ENCODE measurements around the gene AQP5.

Gene AQP5

DNA sequence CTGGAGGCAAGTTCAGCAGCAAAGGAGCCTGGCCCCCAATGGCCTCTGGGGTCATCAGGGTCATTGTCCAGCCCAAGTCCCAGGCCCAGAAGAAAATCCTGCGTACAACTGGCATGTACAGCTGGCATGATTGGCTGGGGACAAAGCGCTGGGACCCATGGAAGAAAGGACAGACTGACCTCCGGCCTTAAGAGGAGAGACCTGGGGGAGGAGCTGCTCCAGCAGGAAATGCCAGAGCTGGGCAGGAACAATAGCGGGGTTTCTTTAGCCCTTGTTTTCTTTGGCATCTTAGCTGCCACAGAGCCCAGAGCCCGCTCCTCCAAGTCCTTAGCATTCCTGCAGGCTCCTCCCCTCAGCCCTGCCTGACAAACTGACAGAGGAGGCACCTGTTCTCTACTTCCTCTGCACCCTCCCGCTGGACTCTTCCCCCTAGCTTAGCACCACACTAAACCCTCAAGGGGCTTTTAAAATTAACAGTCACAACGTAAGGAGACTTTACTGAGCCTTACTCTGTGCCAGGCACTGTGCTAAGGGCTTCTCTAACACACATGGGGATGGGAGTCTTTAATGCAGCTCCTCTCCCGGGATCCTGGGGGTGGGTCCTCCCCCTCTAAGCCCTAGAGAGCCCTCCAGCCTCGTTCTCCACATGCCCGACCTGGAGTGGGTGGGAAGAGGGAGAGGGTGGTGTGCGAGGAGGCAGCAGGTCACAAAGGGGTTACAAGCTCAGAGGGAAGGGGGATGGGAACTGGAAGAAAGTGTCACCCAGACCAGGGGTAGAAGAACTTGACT lies 1.8 kb upstream of the AQP5 start:
- intact Hi-C loops (cut with DNase I): loop anchor here (5.0 to 10.0 kb wide), 2 partner anchors 53 to 215 kb away; no protein-coding TSS in a partner anchor

DNA sequence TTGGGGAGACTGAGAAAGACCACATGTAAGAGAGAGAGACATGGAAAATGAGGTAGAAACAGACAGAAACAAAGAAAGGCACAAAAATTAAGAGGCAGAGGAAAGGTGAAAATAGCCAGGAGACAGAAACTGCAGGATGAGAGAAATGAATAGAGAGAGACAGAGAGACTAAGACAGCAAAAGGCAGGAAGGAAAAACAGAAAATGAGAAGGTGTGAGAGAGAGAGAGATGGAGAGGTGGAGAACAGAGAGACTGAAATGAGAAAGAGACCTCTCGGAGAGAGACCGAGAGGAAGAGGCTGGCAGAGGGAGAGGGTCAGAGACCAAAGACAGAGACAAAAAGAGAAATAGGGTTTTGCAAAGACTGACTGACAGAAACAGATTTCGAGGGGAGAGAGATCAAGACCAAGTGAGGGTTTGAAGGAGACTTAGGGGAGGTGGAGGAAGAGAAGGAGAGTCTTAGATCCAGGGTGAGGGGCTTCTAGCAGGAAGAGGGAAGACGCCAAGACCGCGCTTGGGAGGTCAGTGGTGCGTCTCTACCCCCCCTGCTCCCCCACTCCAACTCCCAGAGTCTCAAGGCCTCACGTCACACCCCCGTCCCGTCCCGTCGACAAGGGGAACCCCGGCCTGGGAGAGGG lies 1.1 kb upstream of the AQP5 start:
- no peak for DNase-seq
- intact Hi-C loops (cut with DNase I): loop anchor here (5.0 to 10.0 kb wide), 2 partner anchors 53 to 214 kb away; no protein-coding TSS in a partner anchor

More for the DNA sequence above, 1.8 kb upstream of the AQP5 start:
- DNase-seq: no peak

DNA sequence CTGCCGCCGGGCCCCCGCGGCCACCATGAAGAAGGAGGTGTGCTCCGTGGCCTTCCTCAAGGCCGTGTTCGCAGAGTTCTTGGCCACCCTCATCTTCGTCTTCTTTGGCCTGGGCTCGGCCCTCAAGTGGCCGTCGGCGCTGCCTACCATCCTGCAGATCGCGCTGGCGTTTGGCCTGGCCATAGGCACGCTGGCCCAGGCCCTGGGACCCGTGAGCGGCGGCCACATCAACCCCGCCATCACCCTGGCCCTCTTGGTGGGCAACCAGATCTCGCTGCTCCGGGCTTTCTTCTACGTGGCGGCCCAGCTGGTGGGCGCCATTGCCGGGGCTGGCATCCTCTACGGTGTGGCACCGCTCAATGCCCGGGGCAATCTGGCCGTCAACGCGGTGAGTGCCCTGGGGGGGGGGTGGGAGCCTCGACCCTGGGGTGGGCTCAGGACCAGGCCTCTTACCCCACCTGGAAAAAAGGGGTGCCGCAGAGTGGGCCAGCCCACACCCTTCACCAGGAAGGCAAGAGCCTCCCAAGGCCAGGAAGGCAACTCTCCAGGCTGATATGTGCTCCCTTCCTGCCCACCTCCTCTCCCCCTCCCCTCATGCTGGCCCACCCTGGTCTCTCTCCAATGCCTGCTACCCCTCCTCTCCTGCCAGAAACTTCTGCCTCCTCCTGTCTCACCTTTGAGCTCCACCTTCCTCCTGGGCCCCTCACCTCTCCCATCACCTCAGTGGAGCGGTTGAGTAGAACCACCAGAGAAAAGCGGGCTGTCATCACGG lies 507 bp downstream of the AQP5 start:
- intact Hi-C loops (cut with DNase I): loop anchor here (5.0 to 10.0 kb wide), 2 partner anchors 55 to 213 kb away; no protein-coding TSS in a partner anchor
- no peak for DNase-seq

DNA sequence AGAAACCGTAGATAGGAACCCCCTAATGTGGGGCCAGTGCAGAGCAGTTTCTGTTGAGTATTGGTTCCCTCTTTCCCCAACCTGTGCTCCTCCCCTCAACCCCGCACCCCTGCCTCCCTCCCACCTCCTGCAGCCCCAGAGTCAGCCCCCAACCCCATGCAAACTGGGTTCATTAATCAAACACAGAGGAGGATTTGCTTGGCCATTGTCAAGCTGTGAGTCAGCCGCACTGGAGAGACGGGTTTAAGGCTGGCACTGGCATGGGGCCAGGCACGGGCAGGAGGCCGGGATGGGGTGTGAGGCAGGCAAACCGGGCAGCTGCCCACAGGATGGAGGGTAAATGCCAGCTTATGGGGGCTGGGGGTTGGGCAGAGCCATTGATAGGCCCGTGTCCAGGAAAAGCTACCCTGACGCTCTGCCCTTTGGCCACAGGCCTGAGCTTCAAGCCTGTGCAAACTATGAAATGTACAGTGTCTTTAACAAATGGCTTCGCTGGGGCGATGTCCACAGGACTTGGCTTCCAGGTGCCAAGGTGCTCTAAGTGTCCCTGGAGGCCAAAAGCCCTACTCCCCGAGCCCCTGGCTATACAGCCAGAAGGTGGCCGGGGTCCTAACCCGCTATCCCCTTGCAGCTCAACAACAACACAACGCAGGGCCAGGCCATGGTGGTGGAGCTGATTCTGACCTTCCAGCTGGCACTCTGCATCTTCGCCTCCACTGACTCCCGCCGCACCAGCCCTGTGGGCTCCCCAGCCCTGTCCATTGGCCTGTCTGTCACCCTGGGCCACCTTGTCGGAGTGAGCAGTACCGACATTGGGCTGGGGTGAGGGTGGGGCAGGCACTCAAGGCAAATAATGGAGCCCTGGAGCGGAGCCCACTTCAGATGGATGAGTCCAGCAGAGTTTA lies 1.4 kb downstream of the AQP5 start:
- intact Hi-C loops (cut with DNase I): loop anchor here (5.0 to 10.0 kb wide), 2 partner anchors 56 to 212 kb away; no protein-coding TSS in a partner anchor

DNA sequence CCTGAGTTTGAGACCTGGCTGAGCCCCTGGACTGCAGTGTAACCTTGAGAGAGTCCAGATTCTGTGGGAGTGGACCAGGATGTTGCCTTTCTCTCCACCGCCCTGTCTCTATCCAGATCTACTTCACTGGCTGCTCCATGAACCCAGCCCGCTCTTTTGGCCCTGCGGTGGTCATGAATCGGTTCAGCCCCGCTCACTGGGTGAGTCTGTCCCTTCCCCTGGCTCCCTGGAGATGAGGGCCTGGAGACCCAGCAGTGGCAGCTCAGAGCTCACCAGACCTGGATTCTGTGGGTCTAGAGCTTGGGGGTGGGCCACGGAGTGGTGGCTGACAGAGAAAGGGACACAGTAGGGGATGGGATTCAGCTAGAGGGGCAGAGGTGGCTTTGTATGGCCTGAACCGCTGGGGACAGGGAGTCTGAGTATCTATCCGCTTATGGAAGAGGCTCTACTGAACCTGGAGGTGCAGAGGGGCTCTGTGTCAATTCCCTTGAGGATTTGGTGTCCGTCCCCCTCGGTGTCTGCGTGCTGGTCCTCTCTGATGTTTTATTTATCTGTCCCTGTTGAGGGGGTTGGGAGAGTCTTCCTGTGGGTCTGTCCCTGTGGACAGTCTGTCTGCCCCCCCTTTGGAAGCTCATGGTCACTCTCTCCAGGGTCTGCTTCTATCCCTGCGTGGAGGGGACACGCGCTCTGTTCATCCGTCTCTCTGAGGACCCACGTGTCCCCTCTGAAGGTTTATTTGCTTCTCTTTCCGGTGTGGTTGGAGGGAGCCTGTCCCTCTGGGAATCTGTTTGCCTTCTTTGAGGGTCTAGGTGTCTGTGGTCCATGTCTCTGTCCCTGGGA lies 2.5 kb downstream of the AQP5 start:
- DNase-seq: no peak
- intact Hi-C loops (cut with DNase I): loop anchor here (5.0 to 10.0 kb wide), 2 partner anchors 57 to 211 kb away; no protein-coding TSS in a partner anchor

More for the DNA sequence above, 1.4 kb downstream of the AQP5 start:
- DNase-seq: peak in 30 of 42 donors; percentile 32 to 88 (median 60)

DNA sequence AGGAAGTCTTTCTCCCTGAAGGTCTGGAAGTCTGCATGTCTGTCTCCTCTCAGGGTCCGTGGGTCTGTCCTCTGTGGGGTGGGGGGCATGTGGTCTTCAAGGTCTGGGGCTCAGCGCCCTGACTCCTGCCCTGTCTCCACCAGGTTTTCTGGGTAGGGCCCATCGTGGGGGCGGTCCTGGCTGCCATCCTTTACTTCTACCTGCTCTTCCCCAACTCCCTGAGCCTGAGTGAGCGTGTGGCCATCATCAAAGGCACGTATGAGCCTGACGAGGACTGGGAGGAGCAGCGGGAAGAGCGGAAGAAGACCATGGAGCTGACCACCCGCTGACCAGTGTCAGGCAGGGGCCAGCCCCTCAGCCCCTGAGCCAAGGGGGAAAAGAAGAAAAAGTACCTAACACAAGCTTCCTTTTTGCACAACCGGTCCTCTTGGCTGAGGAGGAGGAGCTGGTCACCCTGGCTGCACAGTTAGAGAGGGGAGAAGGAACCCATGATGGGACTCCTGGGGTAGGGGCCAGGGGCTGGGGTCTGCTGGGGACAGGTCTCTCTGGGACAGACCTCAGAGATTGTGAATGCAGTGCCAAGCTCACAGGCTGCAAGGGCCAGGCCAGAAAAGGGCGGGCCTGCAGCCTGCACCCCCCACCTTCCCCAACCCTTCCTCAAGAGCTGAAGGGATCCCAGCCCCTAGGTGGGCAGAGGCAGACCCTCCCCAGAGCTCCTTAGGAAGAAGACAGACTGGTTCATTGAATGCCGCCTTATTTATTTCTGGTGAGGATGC lies 3.4 kb downstream of the AQP5 start:
- DNase-seq: peak in 1 of 42 donors; percentile 7
- intact Hi-C loops (cut with DNase I): loop anchor here (5.0 to 10.0 kb wide), 3 partner anchors 58 to 210 kb away; no protein-coding TSS in a partner anchor

DNA sequence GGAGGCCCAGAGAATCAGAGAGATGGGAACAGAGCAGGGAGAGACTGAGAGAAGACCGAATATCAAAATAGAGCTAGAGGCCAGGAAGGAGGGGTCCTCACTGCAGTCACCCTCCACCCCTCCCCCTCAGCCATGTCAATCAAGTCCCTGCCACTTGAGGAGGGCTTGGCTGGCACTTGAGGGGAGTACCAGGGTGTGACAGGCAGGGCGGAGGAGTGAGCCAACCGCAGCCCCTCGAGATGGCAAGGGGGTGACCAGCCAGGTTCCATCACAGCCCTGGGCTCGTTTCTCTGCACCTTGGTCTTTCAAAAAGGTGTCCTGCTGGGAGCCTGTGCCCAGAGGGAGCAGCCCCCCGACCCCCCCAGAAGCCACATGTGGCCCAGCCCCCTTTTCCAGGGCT lies 4.2 kb downstream of the AQP5 start:
- intact Hi-C loops (cut with DNase I): loop anchor here (2.0 to 10.0 kb wide), 4 partner anchors 91 to 209 kb away; partner anchors contain the start of gene ASIC1
- peak in 1 of 42 donors; percentile 19 for DNase-seq

DNA sequence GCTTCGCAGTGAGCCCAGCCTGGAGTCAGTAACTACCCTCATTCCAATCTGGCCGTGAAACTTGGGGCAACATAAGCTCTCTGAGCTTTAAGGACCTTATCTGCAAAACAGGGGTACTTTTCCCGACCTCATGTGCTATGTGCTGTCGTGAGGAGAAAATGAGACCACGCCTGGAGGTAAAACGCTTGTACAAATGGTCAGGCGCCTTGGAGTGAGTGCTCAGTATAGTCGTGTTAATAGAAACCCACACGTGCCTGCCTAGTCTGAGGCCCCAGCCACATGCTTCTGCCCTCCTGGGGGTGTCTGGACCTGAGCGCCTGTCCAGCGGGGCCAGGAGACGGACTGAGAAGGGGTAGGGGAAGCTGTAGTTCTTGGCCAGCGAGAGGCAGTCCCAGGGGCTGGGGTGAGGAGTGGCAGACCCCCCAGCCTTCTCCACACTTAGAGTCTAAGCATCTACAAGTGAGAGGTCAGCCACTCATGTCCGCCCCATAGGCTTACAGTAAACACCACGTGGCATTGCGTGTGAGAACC lies 4.9 kb downstream of the AQP5 start:
- DNase-seq: peak in 1 of 42 donors; percentile 30
- intact Hi-C loops (cut with DNase I): loop anchor here (2.0 to 10.0 kb wide), 4 partner anchors 90 to 208 kb away; partner anchors contain the start of gene ASIC1

DNA sequence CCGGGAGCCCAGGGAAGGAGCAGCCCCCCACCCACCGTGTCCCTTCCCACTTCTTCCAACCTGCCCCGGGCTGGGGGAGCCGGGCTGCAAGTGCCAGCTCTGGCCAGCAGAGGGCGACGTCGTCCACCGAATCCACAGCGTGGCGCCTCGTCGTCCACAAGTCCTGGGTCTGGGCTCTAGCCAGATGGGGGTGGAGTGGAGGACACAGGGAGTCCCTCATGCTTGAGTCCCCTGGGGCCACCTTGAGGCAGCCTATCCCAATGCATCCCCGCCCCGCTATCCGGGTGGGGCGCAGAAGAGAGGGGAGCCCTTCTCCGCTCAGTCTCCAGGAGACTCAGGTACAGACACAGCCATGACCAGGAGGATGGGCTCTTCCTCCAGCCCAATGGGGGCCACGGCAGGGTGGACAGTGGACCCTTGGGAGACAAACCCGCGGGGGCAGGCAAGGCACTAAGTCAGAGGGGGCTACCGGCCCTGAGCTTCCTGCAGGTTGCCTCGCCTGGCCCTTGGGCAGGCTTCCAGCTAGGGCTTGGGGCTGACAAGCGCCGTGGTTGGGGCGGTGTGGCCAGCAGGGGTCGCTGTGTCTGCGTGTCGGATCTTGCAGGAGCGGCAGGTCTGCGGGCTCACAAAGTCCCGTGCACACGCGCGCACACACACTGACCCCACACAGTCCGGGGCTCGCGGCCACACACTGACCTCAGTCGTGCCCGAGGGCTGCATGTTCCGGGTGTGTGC lies 5.5 kb downstream of the AQP5 start:
- peak; percentile 90 to 99 (median 96) for DNase-seq
- intact Hi-C loops (cut with DNase I): loop anchor here (2.0 to 10.0 kb wide), 4 partner anchors 90 to 208 kb away; partner anchors contain the start of gene ASIC1

DNA sequence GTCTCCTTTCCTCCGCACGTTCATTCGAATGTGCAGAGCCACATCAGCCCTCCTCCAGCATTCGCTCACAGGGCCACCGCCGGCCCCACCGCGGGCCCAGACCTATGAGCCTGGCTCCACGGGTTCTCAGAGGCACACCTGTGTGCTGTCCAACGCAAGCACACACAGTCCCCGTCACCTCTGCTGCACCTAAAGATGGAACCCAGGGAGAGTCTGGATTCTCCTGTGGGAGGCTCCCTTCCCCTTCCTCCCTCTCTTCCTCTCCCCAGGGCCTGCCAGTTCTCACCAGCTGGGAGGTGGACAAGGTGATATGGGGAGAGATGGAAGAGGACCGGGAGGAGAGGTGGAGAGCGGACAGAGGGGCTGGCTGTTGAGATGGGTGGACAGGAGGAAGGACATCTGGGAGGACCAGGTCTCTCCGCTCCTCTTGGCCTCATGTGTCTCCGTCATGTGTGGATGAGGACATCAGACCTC lies 6.1 kb downstream of the AQP5 start:
- no peak for DNase-seq
- intact Hi-C loops (cut with DNase I): loop anchor here (2.0 to 10.0 kb wide), 4 partner anchors 89 to 207 kb away; partner anchors contain the start of gene ASIC1

DNA sequence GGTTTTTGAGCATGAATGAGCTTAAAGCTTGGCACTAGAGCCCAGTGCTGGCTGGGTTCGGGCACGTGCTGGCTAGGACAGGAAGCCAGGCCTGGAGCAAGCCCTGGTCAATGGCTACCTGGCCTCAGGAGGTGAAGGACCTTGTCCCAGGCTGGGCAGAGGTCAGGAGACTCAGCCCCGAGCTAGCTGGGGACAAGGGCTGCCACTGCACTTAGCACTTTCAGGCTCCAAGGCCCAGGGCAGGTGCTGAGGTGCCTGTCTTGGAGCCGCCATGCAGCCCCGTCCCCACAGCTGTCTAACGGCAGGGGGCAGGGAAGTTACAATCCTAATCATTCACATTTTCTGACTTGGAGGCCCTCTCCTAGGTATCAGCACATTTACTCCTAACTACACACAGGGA lies 6.8 kb downstream of the AQP5 start:
- intact Hi-C loops (cut with DNase I): loop anchor here (5.0 to 10.0 kb wide), 2 partner anchors 101 to 206 kb away; no protein-coding TSS in a partner anchor
- DNase-seq: peak in 2 of 42 donors; percentile 26 to 34

DNA sequence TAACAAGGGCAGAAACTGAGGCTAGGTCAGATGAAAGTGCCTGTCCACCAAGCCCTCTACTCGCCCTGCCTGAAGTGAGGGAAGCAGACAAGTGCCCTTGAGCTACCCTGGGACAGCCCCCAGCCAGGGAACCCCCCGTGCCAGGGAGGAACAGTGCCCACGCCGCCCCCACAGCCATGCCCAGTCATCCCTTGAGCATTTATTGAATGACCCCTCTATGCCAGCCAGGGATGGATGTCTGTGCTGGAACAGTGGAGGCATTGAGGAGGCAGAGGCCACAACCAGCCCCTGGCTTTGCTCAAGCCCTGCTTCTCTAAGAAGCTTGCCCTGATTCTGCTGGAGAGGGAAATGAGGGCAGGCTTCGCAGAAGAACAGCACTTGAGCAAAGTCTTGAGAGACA lies 7.4 kb downstream of the AQP5 start:
- intact Hi-C loops (cut with DNase I): loop anchor here (5.0 to 10.0 kb wide), 2 partner anchors 102 to 206 kb away; no protein-coding TSS in a partner anchor
- peak; percentile 33 to 88 (median 68) for DNase-seq

DNA sequence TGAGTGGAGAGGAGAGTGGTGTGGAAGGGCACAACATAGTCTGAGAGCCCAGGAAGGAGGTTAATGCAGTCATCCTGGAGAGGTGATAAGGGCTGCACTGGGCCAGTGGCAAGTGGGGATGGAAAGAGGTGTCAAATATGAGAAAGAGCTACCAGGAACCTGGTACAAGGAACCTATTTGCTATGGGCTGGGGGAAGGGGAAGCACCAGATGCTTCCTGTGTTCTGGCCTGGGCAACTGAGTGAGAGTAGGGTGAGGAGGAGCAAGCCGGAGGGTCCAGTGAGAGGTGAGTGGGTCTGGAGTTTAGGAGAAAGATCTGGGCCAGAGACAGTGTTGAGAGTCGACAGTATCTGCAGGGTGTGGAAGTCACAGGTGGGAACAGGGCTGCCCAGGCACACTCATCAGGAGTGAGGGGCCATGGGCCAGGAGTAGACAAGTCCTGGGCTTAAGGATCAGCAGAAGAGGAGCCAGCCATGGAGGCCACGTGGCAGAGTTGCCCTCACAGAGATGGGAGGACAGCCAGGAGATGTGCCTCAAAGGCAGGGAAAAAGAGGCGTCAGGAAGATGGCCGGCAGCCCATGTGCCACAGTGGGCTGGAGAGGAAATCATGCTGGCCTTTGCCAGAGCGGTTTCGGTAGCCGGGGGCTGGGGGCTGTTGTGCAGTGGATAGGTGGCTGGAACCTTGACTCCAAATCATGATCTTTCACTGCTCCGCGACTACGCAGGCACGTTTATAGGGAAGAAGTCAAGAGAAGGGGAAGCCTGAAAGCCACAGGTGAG lies 8.2 kb downstream of the AQP5 start:
- peak in 3 of 42 donors; percentile 23 to 47 (median 32) for DNase-seq
- intact Hi-C loops (cut with DNase I): loop anchor here (5.0 to 10.0 kb wide), 3 partner anchors 55 to 205 kb away; partner anchors contain the start of gene RACGAP1

DNA sequence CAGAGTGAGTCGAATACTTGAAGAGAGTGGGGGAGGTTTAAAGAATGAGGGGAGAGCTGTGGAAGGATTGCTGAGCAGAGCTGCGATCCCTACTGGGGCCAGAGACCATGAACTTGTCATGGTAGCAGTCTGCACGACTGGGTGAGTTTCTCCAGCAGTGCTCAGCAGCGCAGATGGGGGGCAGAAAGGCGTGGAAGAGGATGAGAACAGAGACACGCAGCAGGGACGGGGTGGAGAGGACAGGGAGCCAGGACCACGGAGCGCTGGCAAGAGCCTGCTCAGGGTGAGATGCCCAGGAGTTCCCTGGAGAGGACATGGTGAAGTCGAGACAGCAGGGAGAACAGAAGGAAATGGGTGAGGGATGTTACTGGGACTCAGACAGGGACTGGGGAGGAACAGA lies 9.0 kb downstream of the AQP5 start:
- intact Hi-C loops (cut with DNase I): loop anchor here (10.0 kb wide), 1 partner anchor 54 kb away; the partner anchor contains the start of gene RACGAP1
- DNase-seq: peak in 1 of 42 donors; percentile 36

Measured in head of caudate nucleus (tissue), 42 donors.